ENCODE measurements around the gene AMPD3. TPM values are rescaled to one million over a fixed set of nuclear protein-coding genes. Genes with fewer than 3 reads are reported as not detected.

Gene AMPD3
- total RNA-seq, 1 experiment from 2014 or later: 5.9 TPM

GRCh38 chr11:10410844-10411200 is 44.2 kb upstream of the AMPD3 start:
- H3K23me2 ChIP-seq (ENCODE audit: insufficient read length, low read depth, low read length, poor library complexity, severe bottlenecking): no peaks in the 10 kb centered on the region
- H2BK20ac ChIP-seq (ENCODE audit: low read depth, low read length, poor library complexity, severe bottlenecking): no peak overlapping the region
- no peak overlapping the region for H2BK12ac ChIP-seq (ENCODE audit: insufficient read length, low read depth, low read length)
- peaks cover 8 to 13% of the 10 kb centered on the region in 2 experiments for H3K4me1 Mint-ChIP-seq
- H3K56ac ChIP-seq (ENCODE audit: insufficient read length, low read depth, low read length): no peak overlapping the region
- no peaks in the 10 kb centered on the region for H3K9me3 ChIP-seq (ENCODE audit: control insufficient read depth, low read depth, low read length)
- H3K79me1 ChIP-seq (ENCODE audit: insufficient read depth, low read depth, low read length, poor library complexity, severe bottlenecking): no peaks in the 10 kb centered on the region
- no peak for TF ChIP-seq CTCF (conservative IDR thresholded peaks at IDR 0.05)
- no peak overlapping the region for H3K4me3 Mint-ChIP-seq
- no peak overlapping the region for H3K23ac ChIP-seq (ENCODE audit: insufficient read length, low read depth, low read length)
- H4K91ac ChIP-seq (ENCODE audit: insufficient read length, low read depth, low read length): no peak overlapping the region
- H3K4ac ChIP-seq (ENCODE audit: low read depth, low read length): no peak overlapping the region
- H3K9ac ChIP-seq (ENCODE audit: extremely low read depth, insufficient read length, low read length): no peak overlapping the region
- no peak for DNase-seq
- H3K36me3 Mint-ChIP-seq (ENCODE audit: insufficient read depth in 1 of 3, low read depth in 3 of 3): no peaks in the 10 kb centered on the region; a peak in 1 of 7 replicates
- H4K5ac ChIP-seq (ENCODE audit: insufficient read length, low read depth, low read length): no peak overlapping the region
- no peaks in the 10 kb centered on the region for H3K79me2 ChIP-seq (ENCODE audit: insufficient read depth, low read length)
- no peak overlapping the region for H3K4me2 ChIP-seq (ENCODE audit: insufficient read depth, insufficient read length, low read length)
- H2AK5ac ChIP-seq (ENCODE audit: insufficient read length, low read length): no peak overlapping the region
- H4K20me1 ChIP-seq (ENCODE audit: control insufficient read depth, insufficient read depth, insufficient read length): no peaks in the 10 kb centered on the region
- H3K14ac ChIP-seq (ENCODE audit: insufficient read depth, low read length): no peak overlapping the region
- no peak overlapping the region for H2BK120ac ChIP-seq (ENCODE audit: low read depth, low read length, poor library complexity, severe bottlenecking)
- H4K8ac ChIP-seq (replicated peaks; ENCODE audit: insufficient read length, low read depth, low read length): no peak overlapping the region
- H3K4me1 ChIP-seq (ENCODE audit: insufficient read depth, low read length): no peaks in the 10 kb centered on the region
- no peak overlapping the region for H2BK5ac ChIP-seq (ENCODE audit: insufficient read length, low read length)
- no peak overlapping the region for H3T11ph ChIP-seq (ENCODE audit: low read length)
- H2BK15ac ChIP-seq (ENCODE audit: low read depth, low read length): no peak overlapping the region
- no CpG with 5 or more reads among the region's 2 CpGs for WGBS (ENCODE audit: extremely low coverage, insufficient read length, low lambda C conversion rate)
- no peak overlapping the region for H3K27ac ChIP-seq (ENCODE audit: insufficient read length, low read depth, low read length)
- H3K18ac ChIP-seq (ENCODE audit: insufficient read length, low read depth, low read length): no peak overlapping the region
- no peaks in the 10 kb centered on the region for H3K27me3 ChIP-seq (ENCODE audit: insufficient read depth, low read length)
- no peak overlapping the region for H2AFZ ChIP-seq (ENCODE audit: low read length)
- no peak overlapping the region for H3K27ac Mint-ChIP-seq
- H3K9me3 Mint-ChIP-seq: no peaks in the 10 kb centered on the region
- H3K27me3 Mint-ChIP-seq (ENCODE audit: low read depth): 0 out of 2 replicates have a peak, but pooled peaks cover 1% of the 10 kb centered on the region
